Cortex of kidney (tissue), 1 donor: Measurements from ENCODE around the gene PPP2R3B.
"Not testable (repeated sequence)": the region's sequence is repeated elsewhere in the genome, so short reads cannot be mapped to it uniquely, and the experiment has no call there.

ENCODE experiments used
- DNase-seq: peaks from one replicate; lab custom pipeline; 2025; lab: John Stamatoyannopoulos, UW

Gene PPP2R3B, protein sequence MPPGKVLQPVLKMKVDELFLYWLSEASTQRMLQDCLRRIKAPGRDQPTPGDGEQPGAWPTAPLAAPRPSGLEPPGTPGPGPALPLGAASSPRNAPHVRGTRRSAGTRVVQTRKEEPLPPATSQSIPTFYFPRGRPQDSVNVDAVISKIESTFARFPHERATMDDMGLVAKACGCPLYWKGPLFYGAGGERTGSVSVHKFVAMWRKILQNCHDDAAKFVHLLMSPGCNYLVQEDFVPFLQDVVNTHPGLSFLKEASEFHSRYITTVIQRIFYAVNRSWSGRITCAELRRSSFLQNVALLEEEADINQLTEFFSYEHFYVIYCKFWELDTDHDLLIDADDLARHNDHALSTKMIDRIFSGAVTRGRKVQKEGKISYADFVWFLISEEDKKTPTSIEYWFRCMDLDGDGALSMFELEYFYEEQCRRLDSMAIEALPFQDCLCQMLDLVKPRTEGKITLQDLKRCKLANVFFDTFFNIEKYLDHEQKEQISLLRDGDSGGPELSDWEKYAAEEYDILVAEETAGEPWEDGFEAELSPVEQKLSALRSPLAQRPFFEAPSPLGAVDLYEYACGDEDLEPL

DNA sequence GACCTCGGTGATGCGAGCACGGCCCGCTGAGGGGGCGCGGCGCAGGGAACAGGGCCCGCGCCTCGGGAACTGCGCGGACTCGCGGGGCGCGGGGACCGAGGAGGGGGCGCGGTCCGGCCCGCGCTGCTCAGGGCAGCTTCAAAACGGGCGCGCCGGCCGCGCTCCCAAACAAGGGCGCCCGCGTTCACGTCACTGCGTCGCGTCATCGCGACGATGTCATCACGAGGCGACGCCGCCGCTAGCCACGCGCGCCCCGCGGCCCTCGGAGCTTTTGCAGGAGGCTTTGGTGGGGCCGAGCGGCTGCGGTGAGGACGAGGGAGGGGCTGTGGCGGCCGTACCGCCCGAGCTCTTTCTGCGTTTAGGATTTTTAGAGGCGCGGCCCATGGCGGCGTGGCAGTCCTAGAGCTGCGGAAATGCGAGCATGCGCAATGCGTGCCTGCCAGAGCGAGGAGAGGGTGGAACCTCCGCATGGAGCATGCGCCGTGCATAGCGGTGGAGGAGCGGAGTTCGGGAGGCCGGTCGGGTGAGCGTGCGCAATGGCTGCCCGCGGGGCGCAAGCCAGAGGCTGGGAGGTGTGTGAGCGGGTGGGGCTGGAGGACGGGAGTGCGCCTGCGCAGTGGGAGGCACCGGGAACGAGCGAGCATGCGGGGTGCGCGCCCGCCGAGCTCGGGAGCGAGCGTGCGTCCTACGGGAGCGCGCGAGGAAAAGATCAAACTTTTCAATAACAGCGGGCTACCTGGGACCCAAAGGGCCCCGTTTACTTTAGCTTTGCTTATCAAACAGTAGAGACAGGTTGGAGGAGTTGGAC lies at the start of gene PPP2R3B:
Gene PPP2R3B, minus strand, starts transcription at position 140 of the 808 bp plus-strand sequence. CDS start 216 bp downstream, outside the sequence.
- no peak for DNase-seq

DNA sequence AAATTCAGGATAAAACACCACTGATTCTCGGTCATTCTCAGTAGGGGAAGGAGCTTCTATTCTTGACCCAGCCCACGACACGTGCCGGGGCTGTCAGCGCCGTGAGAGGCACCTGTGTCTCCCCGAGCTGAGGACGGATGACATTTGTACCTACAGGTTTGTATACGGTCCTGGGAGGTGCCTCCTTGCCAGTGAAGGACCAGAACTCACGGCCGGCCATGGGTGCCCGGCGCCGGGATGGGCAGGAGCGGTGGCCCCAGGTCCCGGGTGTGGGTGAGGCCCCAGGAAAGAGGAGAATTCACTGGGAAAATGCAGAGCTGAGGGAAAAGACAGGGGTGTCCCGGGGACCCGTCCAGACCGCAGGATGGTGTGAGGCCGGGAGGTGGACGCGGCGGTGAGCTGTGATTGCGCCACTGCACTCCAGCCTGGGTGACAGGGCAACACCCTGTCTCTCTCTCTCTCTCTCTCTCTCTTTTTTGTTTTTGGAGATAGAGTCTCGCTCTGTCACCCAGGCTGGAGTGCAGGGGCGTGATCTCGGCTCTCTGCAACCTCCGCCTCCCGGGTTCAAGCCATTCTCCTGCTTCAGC lies 48.9 kb upstream of the PPP2R3B start:
- no peak for DNase-seq

DNA sequence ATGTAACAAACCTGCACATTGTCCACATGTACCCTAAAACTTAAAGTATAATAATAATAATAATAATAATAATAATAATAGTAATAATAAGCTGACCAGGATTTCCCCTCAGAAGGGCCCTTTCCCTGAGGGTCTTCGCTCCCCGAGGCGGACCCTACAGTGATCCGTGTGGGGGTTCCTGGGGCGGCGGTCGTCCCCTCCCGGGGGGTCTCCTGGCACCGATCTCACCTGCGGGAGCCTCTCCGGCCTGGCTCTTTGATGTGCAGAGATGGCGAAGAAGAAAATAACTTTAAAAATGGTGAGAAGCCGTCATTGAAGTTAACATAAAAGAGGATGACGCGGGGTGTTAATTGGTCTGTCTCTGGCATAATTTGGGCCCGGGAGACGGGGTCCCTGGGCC lies 48.2 kb upstream of the PPP2R3B start:
- no peak for DNase-seq

DNA sequence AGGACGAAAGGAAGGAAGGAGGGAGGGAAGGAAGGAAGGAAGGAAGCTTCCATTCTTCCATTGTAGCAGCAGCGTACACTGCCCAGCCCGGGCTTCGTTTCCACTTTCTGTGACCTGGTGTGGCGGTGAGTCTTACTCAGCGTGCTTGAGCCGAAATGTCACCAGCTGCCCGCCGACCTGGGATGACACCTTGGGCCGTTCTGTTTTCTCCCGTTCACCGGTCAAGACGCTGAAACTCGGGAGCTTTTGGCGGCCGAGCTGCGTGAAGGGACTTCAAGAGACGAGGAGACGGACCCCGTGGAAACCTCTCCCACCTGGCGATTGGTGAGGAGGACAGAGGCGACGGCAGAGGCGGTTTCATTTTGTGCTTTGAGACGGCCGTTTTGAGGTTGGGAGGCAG lies 47.1 kb upstream of the PPP2R3B start:
- no peak for DNase-seq

DNA sequence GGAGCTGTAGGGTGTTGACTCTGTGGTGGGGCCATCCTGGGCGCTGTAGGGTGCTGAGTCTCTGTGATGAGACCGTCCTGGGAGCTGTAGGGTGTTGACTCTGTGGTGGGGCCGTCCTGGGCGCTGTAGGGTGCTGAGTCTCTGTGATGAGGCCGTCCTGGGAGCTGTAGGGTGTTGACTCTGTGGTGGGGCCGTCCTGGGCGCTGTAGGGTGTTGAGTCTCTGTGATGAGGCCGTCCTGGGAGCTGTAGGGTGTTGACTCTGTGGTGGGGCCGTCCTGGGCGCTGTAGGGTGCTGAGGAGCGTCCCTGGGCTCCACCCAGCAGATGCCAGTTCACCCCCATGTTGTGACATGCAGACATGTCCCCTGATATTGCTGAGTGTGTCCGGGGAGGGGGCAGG lies 46.0 kb upstream of the PPP2R3B start:
- not testable (repeated sequence) for DNase-seq

DNA sequence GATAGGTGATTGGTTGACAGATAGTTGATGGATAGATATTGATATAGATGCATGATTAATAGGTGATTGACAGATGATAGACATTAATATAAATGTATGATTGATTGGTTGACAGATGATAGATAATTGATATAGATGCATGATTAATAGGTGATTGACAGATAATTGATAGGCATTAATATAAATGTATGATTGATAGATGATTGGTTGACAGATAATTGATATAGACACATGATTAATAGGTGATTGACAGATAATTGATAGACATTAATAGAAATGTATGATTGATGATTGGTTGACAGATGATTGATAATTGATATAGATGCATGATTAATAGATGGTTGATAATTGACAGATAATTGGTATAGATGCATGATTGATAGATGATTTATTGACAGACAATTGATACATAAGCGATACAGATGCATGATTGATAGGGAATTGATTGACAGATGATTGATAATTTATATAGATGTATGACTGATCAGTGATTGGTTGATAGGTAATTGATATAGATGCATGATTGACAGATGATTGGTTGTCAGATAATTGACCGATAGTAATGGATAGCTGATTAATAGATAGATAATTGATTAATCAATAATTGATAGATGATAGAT lies 44.9 kb upstream of the PPP2R3B start:
- DNase-seq, result no peak

DNA sequence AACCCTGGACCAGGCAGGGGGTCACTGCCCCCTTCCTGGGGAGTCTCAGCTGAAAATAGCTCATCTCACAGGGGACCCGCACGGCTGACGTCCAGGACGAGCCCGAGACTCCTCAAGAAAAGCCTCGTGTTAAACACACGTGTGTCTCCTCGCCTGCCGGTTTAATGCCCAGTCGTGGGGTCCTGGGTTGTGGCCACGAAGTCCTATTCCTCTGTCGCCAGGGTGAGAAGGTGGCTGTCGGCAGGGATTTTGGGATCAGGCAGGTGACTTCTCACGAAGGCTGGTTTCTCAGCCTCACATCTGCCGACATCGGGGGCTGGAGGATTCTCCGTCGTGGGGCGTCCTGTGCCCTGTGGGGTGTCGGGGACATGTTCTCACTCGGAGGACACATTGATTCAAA lies 44.3 kb upstream of the PPP2R3B start:
- no peak for DNase-seq

DNA sequence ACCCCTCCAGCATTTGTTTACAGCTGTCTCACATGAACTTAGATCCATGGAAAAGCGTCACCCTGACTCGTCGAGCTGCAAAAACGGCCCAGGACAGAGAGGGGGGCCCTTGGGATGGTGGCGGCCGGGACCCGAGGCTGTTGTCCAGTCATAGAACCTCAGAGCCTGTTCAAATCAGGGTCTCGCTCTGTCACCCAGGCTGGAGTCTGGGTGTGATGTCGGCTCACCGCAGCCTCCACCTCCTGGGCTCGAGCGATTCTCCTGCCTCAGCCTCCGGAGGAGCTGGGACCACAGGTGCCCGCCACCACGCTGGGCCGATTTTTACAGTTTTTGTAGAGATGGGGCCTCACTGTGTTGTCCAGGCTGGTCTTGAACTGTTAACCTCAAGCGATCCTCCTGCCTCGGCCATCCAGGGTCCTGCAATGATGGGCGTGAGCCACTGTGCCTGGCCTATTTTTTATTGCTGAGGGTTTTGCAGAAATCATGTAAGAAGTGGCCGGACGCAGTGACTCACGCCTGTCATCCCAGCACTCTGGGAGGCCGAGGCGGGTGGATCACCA lies 42.6 kb upstream of the PPP2R3B start:
- no peak for DNase-seq

DNA sequence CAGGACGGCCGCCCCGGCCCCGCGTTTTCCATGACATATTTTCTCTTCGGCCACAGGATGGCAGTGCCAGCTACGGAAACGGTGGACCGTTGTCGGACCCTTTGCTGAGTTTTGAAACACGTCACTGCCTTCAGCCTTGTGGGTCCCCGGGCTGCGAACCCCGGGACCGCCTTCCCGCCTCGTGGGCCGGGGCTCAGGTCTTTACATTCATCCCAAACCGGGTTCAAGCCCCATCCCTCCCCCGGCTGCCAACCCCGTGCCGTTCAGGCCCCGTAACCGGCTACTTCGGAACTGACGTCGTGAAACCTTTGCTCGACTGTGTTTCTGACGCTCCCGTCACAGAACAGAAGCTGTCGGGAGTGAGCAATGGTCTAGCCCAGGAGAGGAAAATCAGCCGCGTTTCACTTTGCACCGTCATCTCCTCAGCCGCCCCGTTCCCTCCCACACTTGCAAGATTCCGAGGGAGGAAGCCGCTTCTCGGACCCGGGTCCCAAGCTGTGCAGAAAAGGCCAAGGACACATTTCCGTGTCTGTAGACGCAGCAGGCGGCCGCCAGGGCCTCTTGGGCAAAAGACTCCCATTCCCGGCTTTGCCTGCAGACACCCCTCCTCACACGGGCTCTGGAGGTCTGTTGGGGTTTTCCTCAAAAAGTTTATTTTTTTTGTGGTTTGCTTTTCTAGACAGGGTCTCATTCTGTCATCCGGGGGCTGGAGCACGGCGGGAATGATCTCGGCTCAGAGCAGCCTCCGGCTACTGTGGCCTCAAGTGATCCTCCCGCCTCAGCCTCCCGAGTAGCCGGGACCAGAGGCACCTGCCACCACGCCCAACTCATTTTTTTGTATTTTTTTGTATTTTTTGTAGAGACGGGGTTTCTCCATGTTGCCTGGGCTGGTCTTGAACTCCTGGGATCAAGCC lies 41.4 kb upstream of the PPP2R3B start:
- no peak for DNase-seq

DNA sequence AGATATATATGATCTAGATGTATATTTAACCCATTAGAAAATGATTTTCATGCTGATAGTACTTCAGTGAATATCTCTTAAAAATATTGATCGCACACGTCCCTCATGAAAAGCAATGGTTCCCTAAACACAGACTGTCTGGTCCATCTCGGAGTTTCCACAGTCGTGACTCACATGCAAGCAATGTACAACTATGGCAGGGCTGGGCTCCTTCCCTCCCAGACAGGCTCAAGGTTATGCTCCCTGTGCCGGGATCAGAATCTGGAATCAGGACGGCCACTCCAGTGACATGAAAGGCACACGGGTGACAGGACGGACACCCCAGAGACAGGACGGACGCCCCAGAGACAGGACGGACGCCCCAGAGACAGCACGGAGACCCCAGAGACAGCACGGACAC lies 40.2 kb upstream of the PPP2R3B start:
- no peak for DNase-seq

DNA sequence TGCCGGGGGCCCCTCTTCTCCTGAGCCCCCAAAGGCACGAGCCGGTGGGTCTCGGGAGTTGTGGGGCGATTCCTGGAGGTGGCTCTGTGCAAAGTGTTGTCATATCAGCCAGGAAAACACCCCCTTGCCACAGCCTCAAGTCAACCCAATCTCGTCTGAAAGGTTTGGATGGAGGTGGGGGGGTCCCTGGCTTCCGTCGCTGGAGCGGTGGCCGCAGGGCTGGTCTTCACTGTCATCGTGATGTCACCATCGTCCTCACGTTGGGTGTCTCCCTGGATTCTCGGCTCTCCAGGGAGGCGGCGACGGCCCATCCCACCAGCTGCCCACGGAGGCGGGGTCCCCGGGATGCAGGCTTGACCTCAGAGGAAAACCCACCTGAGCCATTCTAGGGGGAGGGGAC lies 38.3 kb upstream of the PPP2R3B start:
- DNase-seq, result no peak

DNA sequence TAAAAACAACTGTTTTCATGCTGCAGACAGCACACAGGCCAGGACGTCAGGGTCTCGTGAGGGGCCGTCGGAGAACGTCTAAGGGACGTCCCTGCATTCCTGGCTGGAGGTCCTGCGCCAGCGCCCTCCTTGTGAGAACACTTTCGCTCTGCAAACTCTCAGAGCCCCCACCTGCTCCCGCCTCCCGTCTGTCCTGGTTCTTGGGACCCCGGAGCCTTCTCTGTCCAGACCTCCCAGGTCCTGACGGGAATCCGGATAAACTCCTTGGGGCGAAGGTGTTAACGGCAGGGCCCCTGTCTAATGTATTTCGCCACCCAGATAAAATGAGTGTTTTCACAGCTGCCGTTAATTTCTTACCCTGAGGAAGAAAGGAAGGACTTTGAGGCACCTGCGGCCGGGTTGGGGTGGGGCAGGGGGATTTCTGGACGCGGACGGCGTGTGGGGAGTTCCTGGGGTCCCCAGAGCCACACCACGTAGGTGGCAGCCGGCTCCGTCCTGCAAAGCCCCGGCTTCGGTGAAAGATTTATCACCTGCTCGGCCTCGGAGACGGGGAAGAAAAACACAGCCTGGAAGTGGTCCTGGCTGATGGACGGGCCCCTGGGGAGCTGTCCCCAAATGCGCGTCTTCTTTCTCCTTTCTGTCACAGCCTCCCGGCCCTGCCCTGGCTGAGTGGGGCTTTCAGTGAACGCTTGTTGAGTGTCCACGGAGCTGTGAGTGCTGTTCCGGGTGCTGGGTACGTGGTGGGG lies 35.1 kb upstream of the PPP2R3B start:
- no peak for DNase-seq

DNA sequence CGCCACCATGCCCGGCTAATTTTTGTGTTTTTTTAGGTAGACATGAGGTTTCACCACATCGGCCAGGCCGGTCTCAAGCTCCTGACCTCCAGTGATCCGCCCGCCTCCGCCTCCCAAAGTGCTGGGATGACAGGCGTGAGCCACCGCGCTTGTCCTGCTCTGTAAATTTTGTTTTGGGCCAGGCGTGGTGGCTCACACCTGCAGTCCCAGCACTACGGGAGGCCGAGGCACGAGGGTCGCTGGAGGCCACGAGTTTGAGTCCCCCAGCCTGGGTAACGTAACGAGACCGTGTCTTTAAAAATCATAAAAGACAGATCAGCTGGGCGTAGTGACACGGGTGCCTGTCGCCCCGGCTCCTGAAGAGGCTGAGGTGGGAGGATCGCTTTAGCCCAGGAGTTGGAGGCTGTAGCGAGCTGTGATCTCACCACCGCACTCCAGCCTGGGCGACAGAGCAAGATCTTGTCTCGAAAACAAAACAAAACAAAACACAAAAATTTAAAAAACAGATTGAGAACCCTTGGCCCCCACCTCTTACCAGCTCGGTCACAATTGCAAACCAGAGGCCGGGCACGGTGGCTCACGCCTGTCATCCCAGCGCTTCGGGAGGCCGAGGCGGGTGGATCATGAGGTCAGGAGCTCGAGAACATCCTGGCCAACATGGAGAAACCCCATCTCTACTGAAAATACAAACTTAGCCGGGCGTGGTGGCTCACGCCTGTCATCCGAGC lies 34.0 kb upstream of the PPP2R3B start:
- DNase-seq, result no peak

DNA sequence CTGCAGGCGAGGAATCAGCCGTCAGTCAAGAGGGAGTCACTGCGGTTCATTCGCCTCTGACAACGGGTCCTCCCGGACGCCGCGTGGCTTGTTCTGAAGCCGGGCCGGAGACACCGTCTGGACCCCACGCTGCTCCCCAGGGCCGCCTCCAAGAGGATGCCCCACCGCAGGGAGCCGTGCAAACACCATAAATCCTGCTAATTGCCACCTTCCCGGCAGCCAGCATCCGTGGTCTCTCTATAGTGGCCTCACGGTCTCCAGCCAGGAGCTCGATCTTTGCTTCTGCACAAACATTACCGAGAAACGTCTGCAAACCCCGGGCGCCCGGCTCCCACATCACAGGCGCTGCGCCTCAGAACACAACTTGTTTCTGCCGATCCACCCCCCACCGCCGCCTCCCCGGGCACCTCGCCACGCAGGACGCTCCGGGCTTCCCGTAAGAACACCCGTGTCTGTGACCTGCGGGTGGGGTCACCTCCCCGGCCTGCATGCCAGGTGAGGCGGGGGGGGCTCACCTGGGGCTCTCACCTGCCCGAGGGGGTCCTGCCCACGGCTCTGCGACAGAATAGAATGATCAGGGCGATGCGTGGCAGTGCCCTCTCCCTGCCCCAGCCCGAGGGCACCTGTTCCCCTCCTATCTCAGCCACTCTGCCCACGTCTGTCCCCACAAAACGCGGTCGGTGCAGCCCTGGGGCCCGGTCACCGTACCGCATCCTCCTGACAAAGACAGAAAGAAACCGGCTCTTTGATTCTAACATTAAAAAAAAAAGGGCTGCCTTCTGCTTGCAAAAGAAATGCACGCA lies 32.4 kb upstream of the PPP2R3B start:
- no peak for DNase-seq

DNA sequence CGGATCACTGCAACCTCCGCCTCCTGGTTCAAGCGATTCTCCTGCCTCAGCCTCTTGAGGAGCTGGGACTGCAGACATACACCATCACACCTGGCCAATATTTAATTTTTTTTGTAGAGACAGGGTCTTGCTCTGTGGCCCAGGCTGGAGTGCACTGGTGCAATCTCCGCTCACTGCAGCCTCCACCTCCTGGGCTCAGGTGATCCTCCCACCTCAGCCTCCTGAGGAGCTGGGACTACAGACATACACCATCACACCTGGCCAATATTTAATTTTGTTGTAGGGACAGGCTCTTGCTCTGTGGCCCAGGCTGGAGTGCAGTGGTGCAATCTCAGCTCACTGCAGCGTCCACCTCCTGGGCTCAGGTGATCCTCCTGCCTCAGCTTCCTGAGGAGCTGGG lies 28.8 kb upstream of the PPP2R3B start:
- not testable (repeated sequence) for DNase-seq

DNA sequence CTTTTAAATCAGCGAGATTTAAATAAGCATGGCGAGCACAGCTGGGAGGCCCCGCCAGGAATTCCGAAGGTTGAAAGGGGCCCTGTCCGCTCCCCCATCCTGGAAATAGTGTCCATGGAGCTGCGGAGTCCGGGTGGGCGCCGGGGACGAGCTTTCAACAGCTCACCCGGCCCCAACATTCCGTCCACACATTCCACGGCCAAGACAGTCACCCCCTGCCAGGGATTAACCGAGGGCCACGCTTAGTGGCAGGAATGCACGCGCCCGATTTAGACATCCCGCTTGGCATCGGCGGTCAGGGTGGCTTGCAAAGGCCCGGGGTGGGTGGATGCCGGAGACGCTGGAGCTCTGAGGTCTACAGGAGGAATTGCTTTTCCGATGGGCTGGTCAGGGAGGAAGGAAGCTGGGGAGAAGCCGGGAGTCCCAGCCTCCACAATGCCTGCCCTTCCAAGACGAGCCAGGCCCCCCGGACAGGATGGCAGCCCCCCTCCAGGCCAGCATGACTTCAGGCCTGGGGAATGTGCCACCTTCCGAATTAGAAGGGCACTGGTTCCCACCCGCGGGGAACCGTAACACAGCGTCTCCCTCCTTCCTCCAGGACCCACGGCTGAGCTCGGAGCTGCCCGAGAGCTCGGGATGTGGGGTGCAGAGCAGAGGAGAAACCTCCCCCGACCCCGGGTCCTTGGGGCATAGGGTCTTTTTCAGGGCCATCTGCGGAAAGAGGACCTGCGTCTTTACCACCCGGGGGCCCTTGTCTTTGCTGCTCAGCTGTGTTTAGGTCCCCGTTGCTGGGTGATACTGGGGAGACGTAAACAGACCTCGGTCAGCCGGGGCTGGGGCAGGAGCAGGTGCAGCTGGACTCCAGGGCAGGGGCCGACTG lies 26.9 kb upstream of the PPP2R3B start:
- DNase-seq, result no peak

DNA sequence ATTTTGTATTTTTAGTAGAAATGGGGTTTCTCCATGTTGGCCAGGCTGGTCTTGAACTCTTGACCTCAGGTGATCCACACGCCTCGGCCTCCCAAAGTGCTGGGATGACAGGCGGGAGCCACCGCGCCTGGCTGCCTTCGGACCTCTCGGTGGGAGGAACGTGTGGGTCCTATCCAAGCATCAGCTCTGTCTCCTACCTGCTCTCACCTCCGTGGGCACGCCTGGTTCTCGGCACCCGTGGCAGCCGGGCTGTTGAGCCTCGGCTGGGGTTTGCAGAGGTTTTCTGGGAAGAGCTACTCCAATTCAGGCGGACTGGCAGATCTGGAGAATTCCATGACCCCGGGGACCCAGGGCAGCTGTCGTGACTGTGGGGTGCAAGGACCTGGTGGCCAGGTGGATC lies 23.6 kb upstream of the PPP2R3B start:
- no peak for DNase-seq
